ENCODE data around the gene SUGCT.
A peak's percentile ranks its signal among the peaks of the same experiment; 100 is the strongest.

Gene SUGCT

DNA sequence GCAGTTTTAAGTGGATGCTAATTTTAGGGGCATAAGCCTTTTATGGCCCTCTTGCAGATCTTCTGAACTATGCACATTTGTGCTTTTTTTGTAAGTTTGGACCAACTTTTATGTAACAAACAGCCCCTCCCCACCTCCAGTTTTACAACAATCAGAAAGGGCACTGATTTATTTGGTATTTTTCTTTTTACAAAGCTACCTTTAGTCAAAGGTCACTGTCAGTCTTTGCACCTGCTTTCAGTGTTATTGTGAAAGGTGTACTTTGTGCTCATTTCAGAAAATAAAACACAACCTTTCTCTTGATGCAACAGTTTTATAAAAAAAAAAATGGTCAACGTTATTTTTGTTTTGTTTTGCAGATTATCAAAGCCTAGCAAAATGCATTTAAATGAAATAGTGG is 39.6 kb upstream of the SUGCT start:
- TF ChIP-seq ZNF266 (tag by site-specific recombination; IDR thresholded peaks at IDR 0.05; ENCODE audit: low read depth) = no peak
- no peak for TF ChIP-seq MYNN (tag by site-specific recombination; IDR thresholded peaks at IDR 0.05; ENCODE audit: borderline replicate concordance)
- no peak for TF ChIP-seq HOXA7 (CRISPR knock-in tag; IDR thresholded peaks at IDR 0.05; ENCODE audit: borderline replicate concordance)
- TF ChIP-seq, protein P1, sequence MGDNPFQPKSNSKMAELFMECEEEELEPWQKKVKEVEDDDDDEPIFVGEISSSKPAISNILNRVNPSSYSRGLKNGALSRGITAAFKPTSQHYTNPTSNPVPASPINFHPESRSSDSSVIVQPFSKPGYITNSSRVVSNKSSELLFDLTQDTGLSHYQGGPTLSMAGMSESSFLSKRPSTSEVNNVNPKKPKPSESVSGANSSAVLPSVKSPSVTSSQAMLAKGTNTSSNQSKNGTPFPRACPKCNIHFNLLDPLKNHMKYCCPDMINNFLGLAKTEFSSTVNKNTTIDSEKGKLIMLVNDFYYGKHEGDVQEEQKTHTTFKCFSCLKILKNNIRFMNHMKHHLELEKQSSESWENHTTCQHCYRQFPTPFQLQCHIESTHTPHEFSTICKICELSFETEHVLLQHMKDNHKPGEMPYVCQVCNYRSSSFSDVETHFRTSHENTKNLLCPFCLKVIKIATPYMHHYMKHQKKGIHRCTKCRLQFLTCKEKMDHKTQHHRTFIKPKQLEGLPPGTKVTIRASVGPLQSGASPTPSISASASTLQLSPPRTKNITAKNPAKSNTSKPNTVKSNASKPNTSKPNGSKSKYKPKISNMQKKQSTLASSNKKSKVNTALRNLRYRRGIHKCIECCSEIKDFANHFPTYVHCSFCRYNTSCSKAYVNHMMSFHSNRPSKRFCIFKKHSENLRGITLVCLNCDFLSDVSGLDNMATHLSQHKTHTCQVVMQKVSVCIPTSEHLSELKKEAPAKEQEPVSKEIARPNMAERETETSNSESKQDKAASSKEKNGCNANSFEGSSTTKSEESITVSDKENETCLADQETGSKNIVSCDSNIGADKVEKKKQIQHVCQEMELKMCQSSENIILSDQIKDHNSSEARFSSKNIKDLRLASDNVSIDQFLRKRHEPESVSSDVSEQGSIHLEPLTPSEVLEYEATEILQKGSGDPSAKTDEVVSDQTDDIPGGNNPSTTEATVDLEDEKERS (tag by site-specific recombination; IDR thresholded peaks at IDR 0.05) = no peak
- TF ChIP-seq ZBTB6 (tag by site-specific recombination; IDR thresholded peaks at IDR 0.05) = no peak
- POLR2A ChIA-PET = no interaction called here
- peaks cover 24 to 37% of the 10 kb centered on the region in 2 experiments for H3K36me3 ChIP-seq (ENCODE audit: control insufficient read depth in 2 of 2, insufficient read depth in 1 of 2, low read length in 2 of 2)

GRCh38 chr7:40095695-40096327 is 39.0 kb upstream of the SUGCT start:
- no peak overlapping the region for H3K27ac ChIP-seq (ENCODE audit: extremely low read depth, low read depth, low read length)
- H3K4me3 ChIP-seq (ENCODE audit: low read depth, low read length) = no peak overlapping the region
- CTCF ChIA-PET = no interaction called here
- H3K4me1 ChIP-seq (ENCODE audit: control insufficient read depth, insufficient read depth, low read length) = peaks cover 10% of the 10 kb centered on the region
- POLR2A ChIA-PET = no interaction called here
- H3K36me3 ChIP-seq (ENCODE audit: control insufficient read depth in 2 of 2, insufficient read depth in 1 of 2, low read length in 2 of 2) = peaks cover 19 to 37% of the 10 kb centered on the region in 2 experiments
- TF ChIP-seq PRDM1 (tag by site-specific recombination; IDR thresholded peaks at IDR 0.05) (peak; percentile 72), BCL11B (tag by site-specific recombination; IDR thresholded peaks at IDR 0.05; ENCODE audit: low read depth) (no peak)
- no peaks in the 10 kb centered on the region for H3K9me3 ChIP-seq (ENCODE audit: control insufficient read depth, insufficient read depth, low read depth, low read length)

More for the DNA sequence above, 39.6 kb upstream of the SUGCT start:
- Histone ChIP-seq H3K4me3 (ENCODE audit: low read depth, low read length) (no peak overlapping the region), H3K9me3 (ENCODE audit: control insufficient read depth, insufficient read depth, low read depth, low read length) (no peaks in the 10 kb centered on the region), H3K4me1 (ENCODE audit: control insufficient read depth, insufficient read depth, low read length) (peaks cover 10% of the 10 kb centered on the region), H3K27ac (ENCODE audit: extremely low read depth, low read depth, low read length) (no peak overlapping the region)
- CTCF ChIA-PET = no interaction called here

- H3K36me3 ChIP-seq (ENCODE audit: control insufficient read depth in 2 of 2, insufficient read depth in 1 of 2, low read length in 2 of 2) = peaks cover 19 to 33% of the 10 kb centered on the region in 2 experiments
- no peaks in the 10 kb centered on the region for H3K9me3 ChIP-seq (ENCODE audit: control insufficient read depth, insufficient read depth, low read depth, low read length)
- POLR2A ChIA-PET = no interaction called here
- H3K4me1 ChIP-seq (ENCODE audit: control insufficient read depth, insufficient read depth, low read length) = peaks cover 7% of the 10 kb centered on the region
- TF ChIP-seq ZNF214 (tag by site-specific recombination; IDR thresholded peaks at IDR 0.05; ENCODE audit: borderline replicate concordance) (no peak), ZNF664 (tag by site-specific recombination; IDR thresholded peaks at IDR 0.05) (no peak), ZBTB48 (tag by site-specific recombination; IDR thresholded peaks at IDR 0.05) (no peak), ZNF175 (tag by site-specific recombination; IDR thresholded peaks at IDR 0.05) (no peak), YY1 (tag by site-specific recombination; IDR thresholded peaks at IDR 0.05) (no peak), ZNF248 (tag by site-specific recombination; IDR thresholded peaks at IDR 0.05) (no peak), ZNF561 (tag by site-specific recombination; IDR thresholded peaks at IDR 0.05; ENCODE audit: borderline replicate concordance) (no peak), ZNF510 (tag by site-specific recombination; IDR thresholded peaks at IDR 0.05; ENCODE audit: insufficient replicate concordance) (no peak), YY2 (tag by site-specific recombination; IDR thresholded peaks at IDR 0.05) (no peak), ZNF121 (tag by site-specific recombination; IDR thresholded peaks at IDR 0.05) (no peak), ZEB2 (tag by site-specific recombination; IDR thresholded peaks at IDR 0.05) (no peak), GLI4 (tag by site-specific recombination; IDR thresholded peaks at IDR 0.05) (no peak), ZNF19 (tag by site-specific recombination; IDR thresholded peaks at IDR 0.05; ENCODE audit: low read depth) (no peak), ZBTB21 (tag by site-specific recombination; IDR thresholded peaks at IDR 0.05) (no peak), HIC1 (tag by site-specific recombination; IDR thresholded peaks at IDR 0.05) (no peak), PRDM1 (tag by site-specific recombination; IDR thresholded peaks at IDR 0.05) (no peak), SP3 (tag by site-specific recombination; IDR thresholded peaks at IDR 0.05) (no peak), ZNF184 (tag by site-specific recombination; IDR thresholded peaks at IDR 0.05) (no peak)
- TF ChIP-seq, protein P2, sequence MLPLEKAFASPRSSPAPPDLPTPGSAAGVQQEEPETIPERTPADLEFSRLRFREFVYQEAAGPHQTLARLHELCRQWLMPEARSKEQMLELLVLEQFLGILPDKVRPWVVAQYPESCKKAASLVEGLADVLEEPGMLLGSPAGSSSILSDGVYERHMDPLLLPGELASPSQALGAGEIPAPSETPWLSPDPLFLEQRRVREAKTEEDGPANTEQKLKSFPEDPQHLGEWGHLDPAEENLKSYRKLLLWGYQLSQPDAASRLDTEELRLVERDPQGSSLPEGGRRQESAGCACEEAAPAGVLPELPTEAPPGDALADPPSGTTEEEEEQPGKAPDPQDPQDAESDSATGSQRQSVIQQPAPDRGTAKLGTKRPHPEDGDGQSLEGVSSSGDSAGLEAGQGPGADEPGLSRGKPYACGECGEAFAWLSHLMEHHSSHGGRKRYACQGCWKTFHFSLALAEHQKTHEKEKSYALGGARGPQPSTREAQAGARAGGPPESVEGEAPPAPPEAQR (tag by site-specific recombination; IDR thresholded peaks at IDR 0.05) = no peak
- H3K27ac ChIP-seq (ENCODE audit: extremely low read depth, low read depth, low read length) = no peak overlapping the region
- no peak overlapping the region for H3K4me3 ChIP-seq (ENCODE audit: low read depth, low read length)
- CTCF ChIA-PET = interaction anchor here (0.5 to 1.5 kb wide), 5 partner anchors 8 to 517 kb away, joined by 3 to 7 read pairs (median 4); no protein-coding TSS in a partner anchor
Measured at GRCh38 chr7:40097728-40098127, 37.1 kb upstream of the SUGCT start.

Measured in HEK293 (cell line).